ENCODE results near the gene PHF13. TPM values are rescaled to one million over a fixed set of nuclear protein-coding genes. Genes with fewer than 3 reads are reported as not detected.

PHF13 gene
- total and polyA plus RNA-seq, 9 of the 15 experiments (the other 6 are each of a cell fraction or from before 2014, with no cell fraction given): 1.8 to 36.1 (median 11.7) TPM

DNA sequence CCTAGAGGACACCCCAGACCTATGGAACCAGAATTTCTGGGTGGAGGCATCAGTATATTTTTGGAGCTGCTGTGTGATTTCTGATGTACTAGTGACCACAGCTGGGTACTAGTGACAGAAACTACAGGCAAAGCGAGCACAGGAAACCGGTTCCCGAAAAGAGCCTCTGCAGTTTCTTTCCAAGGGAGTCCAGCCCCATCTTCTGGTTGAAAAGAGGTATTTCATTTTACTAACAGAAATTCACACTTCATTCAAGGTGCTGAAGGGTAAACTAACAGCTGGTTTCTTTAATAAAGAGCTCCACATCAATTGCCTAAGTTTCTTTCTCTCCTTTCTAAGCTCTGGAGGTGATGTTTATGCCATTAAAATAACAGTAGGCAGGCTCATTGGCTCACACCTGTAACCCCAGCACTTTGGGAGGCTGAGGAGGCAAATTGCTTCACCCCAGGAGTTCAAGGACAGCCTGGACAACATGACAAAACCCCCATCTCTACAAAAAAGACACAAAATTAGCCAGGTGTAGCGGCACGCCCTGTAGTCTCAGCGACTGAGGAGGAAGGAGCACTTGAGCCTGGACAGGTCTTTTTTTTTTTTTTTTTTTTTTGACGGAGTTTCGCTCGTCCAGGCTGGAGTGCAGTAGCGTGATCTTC, 33.1 kb downstream of the PHF13 start (continued):
- TF ChIP-seq, protein P1, sequence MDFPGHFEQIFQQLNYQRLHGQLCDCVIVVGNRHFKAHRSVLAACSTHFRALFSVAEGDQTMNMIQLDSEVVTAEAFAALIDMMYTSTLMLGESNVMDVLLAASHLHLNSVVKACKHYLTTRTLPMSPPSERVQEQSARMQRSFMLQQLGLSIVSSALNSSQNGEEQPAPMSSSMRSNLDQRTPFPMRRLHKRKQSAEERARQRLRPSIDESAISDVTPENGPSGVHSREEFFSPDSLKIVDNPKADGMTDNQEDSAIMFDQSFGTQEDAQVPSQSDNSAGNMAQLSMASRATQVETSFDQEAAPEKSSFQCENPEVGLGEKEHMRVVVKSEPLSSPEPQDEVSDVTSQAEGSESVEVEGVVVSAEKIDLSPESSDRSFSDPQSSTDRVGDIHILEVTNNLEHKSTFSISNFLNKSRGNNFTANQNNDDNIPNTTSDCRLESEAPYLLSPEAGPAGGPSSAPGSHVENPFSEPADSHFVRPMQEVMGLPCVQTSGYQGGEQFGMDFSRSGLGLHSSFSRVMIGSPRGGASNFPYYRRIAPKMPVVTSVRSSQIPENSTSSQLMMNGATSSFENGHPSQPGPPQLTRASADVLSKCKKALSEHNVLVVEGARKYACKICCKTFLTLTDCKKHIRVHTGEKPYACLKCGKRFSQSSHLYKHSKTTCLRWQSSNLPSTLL (IDR thresholded peaks at IDR 0.05): no peak
- TF ChIP-seq EZH2 (IDR thresholded peaks at IDR 0.05; ENCODE audit: borderline replicate concordance, low read depth, low read length) (no peak), SIRT6 (IDR thresholded peaks at IDR 0.05; ENCODE audit: low read depth, low read length) (no peak), ZNF707 (CRISPR knock-in tag; conservative IDR thresholded peaks at IDR 0.05) (no peak), L3MBTL2 (IDR thresholded peaks at IDR 0.05) (no peak), ZNF41 (CRISPR knock-in tag; conservative IDR thresholded peaks at IDR 0.05) (no peak), STAG1 (CRISPR knock-in tag; IDR thresholded peaks at IDR 0.05; ENCODE audit: borderline replicate concordance) (peak; percentile 34; the same call in 1 of the 2 replicates), BRD9 (IDR thresholded peaks at IDR 0.05; ENCODE audit: low read depth, partially characterized antibody) (no peak), ZNF347 (CRISPR knock-in tag; IDR thresholded peaks at IDR 0.05; ENCODE audit: low read depth) (no peak), MCM3 (IDR thresholded peaks at IDR 0.05) (no peak), HMGN3 (IDR thresholded peaks at IDR 0.05; ENCODE audit: borderline replicate concordance, extremely low read depth, insufficient read length, low read depth, low read length) (no peak), FIP1L1 (IDR thresholded peaks at IDR 0.05; ENCODE audit: low read depth, low read length, poor library complexity, severe bottlenecking) (no peak), ILF3 (IDR thresholded peaks at IDR 0.05; ENCODE audit: borderline replicate concordance) (no peak)
- TF ChIP-seq, protein P2, sequence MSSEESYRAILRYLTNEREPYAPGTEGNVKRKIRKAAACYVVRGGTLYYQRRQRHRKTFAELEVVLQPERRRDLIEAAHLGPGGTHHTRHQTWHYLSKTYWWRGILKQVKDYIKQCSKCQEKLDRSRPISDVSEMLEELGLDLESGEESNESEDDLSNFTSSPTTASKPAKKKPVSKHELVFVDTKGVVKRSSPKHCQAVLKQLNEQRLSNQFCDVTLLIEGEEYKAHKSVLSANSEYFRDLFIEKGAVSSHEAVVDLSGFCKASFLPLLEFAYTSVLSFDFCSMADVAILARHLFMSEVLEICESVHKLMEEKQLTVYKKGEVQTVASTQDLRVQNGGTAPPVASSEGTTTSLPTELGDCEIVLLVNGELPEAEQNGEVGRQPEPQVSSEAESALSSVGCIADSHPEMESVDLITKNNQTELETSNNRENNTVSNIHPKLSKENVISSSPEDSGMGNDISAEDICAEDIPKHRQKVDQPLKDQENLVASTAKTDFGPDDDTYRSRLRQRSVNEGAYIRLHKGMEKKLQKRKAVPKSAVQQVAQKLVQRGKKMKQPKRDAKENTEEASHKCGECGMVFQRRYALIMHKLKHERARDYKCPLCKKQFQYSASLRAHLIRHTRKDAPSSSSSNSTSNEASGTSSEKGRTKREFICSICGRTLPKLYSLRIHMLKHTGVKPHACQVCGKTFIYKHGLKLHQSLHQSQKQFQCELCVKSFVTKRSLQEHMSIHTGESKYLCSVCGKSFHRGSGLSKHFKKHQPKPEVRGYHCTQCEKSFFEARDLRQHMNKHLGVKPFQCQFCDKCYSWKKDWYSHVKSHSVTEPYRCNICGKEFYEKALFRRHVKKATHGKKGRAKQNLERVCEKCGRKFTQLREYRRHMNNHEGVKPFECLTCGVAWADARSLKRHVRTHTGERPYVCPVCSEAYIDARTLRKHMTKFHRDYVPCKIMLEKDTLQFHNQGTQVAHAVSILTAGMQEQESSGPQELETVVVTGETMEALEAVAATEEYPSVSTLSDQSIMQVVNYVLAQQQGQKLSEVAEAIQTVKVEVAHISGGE (CRISPR knock-in tag; IDR thresholded peaks at IDR 0.05): no peak
- TF ChIP-seq, protein P3, sequence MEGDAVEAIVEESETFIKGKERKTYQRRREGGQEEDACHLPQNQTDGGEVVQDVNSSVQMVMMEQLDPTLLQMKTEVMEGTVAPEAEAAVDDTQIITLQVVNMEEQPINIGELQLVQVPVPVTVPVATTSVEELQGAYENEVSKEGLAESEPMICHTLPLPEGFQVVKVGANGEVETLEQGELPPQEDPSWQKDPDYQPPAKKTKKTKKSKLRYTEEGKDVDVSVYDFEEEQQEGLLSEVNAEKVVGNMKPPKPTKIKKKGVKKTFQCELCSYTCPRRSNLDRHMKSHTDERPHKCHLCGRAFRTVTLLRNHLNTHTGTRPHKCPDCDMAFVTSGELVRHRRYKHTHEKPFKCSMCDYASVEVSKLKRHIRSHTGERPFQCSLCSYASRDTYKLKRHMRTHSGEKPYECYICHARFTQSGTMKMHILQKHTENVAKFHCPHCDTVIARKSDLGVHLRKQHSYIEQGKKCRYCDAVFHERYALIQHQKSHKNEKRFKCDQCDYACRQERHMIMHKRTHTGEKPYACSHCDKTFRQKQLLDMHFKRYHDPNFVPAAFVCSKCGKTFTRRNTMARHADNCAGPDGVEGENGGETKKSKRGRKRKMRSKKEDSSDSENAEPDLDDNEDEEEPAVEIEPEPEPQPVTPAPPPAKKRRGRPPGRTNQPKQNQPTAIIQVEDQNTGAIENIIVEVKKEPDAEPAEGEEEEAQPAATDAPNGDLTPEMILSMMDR (IDR thresholded peaks at IDR 0.05 in 2 of 3, conservative IDR thresholded peaks at IDR 0.05 in 1 of 3; ENCODE audit: insufficient read depth in 2 of 3, low read depth in 1 of 3, low read length in 3 of 3): peak; percentile 61 to 86 (median 68)
- TF ChIP-seq, protein P4, sequence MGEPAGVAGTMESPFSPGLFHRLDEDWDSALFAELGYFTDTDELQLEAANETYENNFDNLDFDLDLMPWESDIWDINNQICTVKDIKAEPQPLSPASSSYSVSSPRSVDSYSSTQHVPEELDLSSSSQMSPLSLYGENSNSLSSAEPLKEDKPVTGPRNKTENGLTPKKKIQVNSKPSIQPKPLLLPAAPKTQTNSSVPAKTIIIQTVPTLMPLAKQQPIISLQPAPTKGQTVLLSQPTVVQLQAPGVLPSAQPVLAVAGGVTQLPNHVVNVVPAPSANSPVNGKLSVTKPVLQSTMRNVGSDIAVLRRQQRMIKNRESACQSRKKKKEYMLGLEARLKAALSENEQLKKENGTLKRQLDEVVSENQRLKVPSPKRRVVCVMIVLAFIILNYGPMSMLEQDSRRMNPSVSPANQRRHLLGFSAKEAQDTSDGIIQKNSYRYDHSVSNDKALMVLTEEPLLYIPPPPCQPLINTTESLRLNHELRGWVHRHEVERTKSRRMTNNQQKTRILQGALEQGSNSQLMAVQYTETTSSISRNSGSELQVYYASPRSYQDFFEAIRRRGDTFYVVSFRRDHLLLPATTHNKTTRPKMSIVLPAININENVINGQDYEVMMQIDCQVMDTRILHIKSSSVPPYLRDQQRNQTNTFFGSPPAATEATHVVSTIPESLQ (CRISPR knock-in tag; IDR thresholded peaks at IDR 0.05): no peak

Measured in K562 (cell line).